ENCODE results near the gene EBI3.
"Not testable (repeated sequence)": the region's sequence is repeated elsewhere in the genome, so short reads cannot be mapped to it uniquely, and the experiment has no call there.

The EBI3 gene

GRCh38 chr19:4277191-4277696 is 47.9 kb downstream of the EBI3 start:
- no peak for DNase-seq (ENCODE audit: low read depth in 1 of 2, low spot score in 1 of 2)

GRCh38 chr19:4278010-4278409 is 48.7 kb downstream of the EBI3 start:
- no peak for DNase-seq (ENCODE audit: low read depth in 1 of 2, low spot score in 1 of 2)

- no peak for DNase-seq (ENCODE audit: low read depth in 1 of 2, low spot score in 1 of 2)
Measured at GRCh38 chr19:4278419-4279266, 49.3 kb downstream of the EBI3 start, which contains the start of gene SHD. Gene SHD, plus strand, starts transcription at chr19:4279266. Its CDS starts 798 bp downstream, at chr19:4280064.

- no peak for DNase-seq (ENCODE audit: low read depth in 1 of 2, low spot score in 1 of 2)
Measured at GRCh38 chr19:4279267-4279529, 49.9 kb downstream of the EBI3 start.

GRCh38 chr19:4279530-4280422 is 50.5 kb downstream of the EBI3 start:
- DNase-seq (ENCODE audit: low read depth in 1 of 2, low spot score in 1 of 2) = no peak

GRCh38 chr19:4284176-4284958 is 55.0 kb downstream of the EBI3 start:
- DNase-seq (ENCODE audit: low read depth in 1 of 2, low spot score in 1 of 2) = no peak

- DNase-seq (ENCODE audit: low read depth in 1 of 2, low spot score in 1 of 2) = no peak
Measured at GRCh38 chr19:4284974-4285373, 55.7 kb downstream of the EBI3 start.

GRCh38 chr19:4286141-4286540 is 56.8 kb downstream of the EBI3 start:
- DNase-seq (ENCODE audit: low read depth in 1 of 2, low spot score in 1 of 2) = not testable (repeated sequence)
